Measurements from ENCODE around the gene OR2D3. TPM values are rescaled to one million over a fixed set of nuclear protein-coding genes. Genes with fewer than 3 reads are reported as not detected.
"Not testable (repeated sequence)": the region's sequence is repeated elsewhere in the genome, so short reads cannot be mapped to it uniquely, and the experiment has no call there.

The OR2D3 gene
- total RNA-seq, 1 donor from 2014 or later: not detected

DNA sequence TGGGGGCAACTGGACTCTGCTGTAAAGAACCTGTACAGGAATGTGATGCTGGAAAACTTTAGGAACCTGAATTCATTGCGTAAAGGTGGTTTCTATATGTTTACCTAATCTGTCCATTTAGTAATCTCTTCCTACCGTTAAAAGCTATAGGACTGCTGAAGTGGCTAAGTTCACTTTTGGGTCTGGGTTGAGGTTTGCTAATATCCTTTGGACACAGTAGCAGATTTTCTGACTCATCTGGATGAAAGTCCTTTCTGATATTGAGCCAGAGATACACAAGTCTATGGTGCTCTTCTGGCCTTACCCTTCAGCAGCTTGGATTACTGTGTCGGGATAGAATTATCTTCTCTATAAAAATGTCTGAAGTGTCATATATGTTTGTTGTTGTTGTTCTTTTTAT is 22.3 kb downstream of the OR2D3 start:
- no peaks in the 10 kb centered on the region for H3K4me1 Mint-ChIP-seq
- DNase-seq (no peak), ATAC-seq (ENCODE audit: low read depth) (no peak)
- H3K27ac Mint-ChIP-seq: no peak overlapping the region
- peaks cover 3% of the 10 kb centered on the region for H3K36me3 Mint-ChIP-seq (ENCODE audit: low read depth)
- intact Hi-C loops (cut with micrococcal nuclease): no loop called here
- H3K9me3 Mint-ChIP-seq: no peaks in the 10 kb centered on the region
- H3K4me3 Mint-ChIP-seq: no peak overlapping the region
- H3K27me3 Mint-ChIP-seq: no peaks in the 10 kb centered on the region
- POLR2A ChIA-PET: no interaction called here
- TF ChIP-seq, protein P1, sequence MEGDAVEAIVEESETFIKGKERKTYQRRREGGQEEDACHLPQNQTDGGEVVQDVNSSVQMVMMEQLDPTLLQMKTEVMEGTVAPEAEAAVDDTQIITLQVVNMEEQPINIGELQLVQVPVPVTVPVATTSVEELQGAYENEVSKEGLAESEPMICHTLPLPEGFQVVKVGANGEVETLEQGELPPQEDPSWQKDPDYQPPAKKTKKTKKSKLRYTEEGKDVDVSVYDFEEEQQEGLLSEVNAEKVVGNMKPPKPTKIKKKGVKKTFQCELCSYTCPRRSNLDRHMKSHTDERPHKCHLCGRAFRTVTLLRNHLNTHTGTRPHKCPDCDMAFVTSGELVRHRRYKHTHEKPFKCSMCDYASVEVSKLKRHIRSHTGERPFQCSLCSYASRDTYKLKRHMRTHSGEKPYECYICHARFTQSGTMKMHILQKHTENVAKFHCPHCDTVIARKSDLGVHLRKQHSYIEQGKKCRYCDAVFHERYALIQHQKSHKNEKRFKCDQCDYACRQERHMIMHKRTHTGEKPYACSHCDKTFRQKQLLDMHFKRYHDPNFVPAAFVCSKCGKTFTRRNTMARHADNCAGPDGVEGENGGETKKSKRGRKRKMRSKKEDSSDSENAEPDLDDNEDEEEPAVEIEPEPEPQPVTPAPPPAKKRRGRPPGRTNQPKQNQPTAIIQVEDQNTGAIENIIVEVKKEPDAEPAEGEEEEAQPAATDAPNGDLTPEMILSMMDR (IDR thresholded peaks at IDR 0.05): no peak
- CTCF ChIA-PET: no interaction called here

DNA sequence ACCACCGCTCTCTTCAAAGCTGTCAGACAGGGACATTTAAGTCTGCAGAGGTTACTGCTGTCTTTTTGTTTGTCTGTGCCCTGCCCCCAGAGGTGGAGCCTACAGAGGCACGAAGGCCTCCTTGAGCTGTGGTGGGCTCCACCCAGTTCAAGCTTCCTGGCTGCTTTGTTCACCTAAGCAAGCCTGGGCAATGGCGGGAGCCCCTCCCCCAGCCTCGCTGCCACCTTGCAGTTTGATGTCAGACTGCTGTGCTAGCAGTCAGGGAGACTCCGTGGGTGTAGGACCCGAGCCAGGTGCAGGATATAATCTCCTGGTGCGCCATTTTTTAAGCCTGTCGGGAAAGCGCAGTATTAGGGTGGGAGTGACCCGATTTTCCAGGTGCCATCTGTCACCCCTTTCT is 33.4 kb downstream of the OR2D3 start:
- not testable (repeated sequence) for H3K27me3 Mint-ChIP-seq

DNA sequence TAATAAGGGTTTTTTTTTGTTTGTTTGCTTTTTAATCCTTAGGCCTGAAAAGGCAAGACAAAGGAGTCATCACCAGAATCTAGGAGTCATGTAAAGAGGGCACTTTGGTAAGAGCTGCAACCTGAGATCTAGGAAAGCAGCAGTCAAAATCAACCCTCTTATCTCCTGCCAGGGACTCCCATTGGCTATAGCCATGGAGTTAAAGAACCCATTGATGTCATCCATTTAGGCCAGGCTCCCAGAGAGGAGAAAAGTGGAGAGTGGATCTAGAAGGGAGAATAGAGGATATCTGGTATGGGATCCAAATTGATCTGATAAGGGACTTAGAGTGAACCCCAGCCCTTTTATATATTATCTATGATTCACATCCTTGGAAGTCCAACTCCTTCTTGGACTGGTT is 41.3 kb downstream of the OR2D3 start:
- DNase-seq (no peak), ATAC-seq (ENCODE audit: low read depth) (no peak)
- intact Hi-C loops (cut with micrococcal nuclease): no loop called here
- Mint-ChIP-seq H3K36me3 (ENCODE audit: low read depth) (peaks cover 2% of the 10 kb centered on the region), H3K4me3 (no peak overlapping the region), H3K27ac (no peak overlapping the region), H3K4me1 (no peaks in the 10 kb centered on the region), H3K9me3 (no peaks in the 10 kb centered on the region), H3K27me3 (no peaks in the 10 kb centered on the region)
- TF ChIP-seq, protein P1 (IDR thresholded peaks at IDR 0.05): no peak
- POLR2A ChIA-PET: no interaction called here
- CTCF ChIA-PET: no interaction called here

More for the DNA sequence above, 33.4 kb downstream of the OR2D3 start:
- H3K4me1 Mint-ChIP-seq; H3K9me3 Mint-ChIP-seq; DNase-seq; H3K4me3 Mint-ChIP-seq; H3K27ac Mint-ChIP-seq; intact Hi-C loops (cut with micrococcal nuclease); CTCF ChIA-PET; POLR2A ChIA-PET; ATAC-seq (ENCODE audit: low read depth): not testable (repeated sequence)
- H3K36me3 Mint-ChIP-seq (ENCODE audit: low read depth): peaks cover 16% of the 10 kb centered on the region

DNA sequence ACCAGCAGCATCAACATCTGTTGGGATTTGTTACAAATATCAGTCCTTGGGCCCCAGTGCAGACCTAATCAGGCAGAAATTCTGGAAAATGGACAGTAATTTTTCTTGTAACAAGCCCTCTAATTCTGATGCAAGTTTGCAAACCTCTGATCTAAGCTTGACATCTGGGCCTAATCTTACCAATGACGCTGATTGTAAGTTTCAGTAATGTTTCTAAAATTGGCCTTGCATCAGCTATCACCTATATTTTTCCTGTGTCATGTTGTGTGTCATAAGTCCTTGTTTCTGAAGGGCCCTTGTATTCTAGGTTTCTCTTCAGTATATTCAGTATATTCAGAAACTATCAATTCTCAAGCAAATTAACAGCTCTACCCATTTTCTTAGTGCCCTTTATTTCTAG is 41.9 kb downstream of the OR2D3 start:
- CTCF ChIA-PET: no interaction called here

DNA sequence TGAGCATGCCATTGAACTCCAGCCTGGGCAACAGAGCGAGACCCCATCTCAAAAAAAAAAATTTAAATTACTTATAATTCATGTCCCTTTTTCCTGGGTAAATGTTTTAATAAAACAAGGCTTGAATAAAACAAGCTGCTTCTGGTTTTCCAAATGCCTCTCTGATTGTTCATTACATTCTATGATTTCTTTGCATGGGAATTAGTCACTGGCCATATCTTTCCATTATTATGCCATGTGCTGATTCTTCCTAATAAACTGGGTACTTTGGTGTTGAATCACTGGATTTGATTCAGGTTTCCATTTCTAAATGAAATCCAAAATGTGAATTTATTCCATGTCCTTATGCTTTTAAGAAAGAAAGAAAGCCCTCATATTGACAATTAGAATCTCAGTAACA is 48.0 kb downstream of the OR2D3 start:
- ChIA-PET POLR2A (no interaction called here), CTCF (no interaction called here)
- H3K4me1 Mint-ChIP-seq: no peaks in the 10 kb centered on the region
- DNase-seq (no peak), ATAC-seq (ENCODE audit: low read depth) (no peak)
- H3K27ac Mint-ChIP-seq: no peak overlapping the region
- no peaks in the 10 kb centered on the region for H3K27me3 Mint-ChIP-seq
- TF ChIP-seq, protein P1 (IDR thresholded peaks at IDR 0.05): no peak
- no peaks in the 10 kb centered on the region for H3K9me3 Mint-ChIP-seq
- H3K4me3 Mint-ChIP-seq: no peak overlapping the region
- intact Hi-C loops (cut with micrococcal nuclease): no loop called here
- H3K36me3 Mint-ChIP-seq (ENCODE audit: low read depth): no peaks in the 10 kb centered on the region

More for the DNA sequence above, 41.9 kb downstream of the OR2D3 start:
- intact Hi-C loops (cut with micrococcal nuclease): no loop called here
- POLR2A ChIA-PET: no interaction called here
- H3K27ac Mint-ChIP-seq: no peak overlapping the region
- H3K4me3 Mint-ChIP-seq: no peak overlapping the region
- H3K27me3 Mint-ChIP-seq: no peaks in the 10 kb centered on the region
- H3K36me3 Mint-ChIP-seq (ENCODE audit: low read depth): no peaks in the 10 kb centered on the region
- H3K9me3 Mint-ChIP-seq: no peaks in the 10 kb centered on the region
- TF ChIP-seq, protein P1 (IDR thresholded peaks at IDR 0.05): no peak
- H3K4me1 Mint-ChIP-seq: no peaks in the 10 kb centered on the region
- no peak for ATAC-seq (ENCODE audit: low read depth)
- no peak for DNase-seq

DNA sequence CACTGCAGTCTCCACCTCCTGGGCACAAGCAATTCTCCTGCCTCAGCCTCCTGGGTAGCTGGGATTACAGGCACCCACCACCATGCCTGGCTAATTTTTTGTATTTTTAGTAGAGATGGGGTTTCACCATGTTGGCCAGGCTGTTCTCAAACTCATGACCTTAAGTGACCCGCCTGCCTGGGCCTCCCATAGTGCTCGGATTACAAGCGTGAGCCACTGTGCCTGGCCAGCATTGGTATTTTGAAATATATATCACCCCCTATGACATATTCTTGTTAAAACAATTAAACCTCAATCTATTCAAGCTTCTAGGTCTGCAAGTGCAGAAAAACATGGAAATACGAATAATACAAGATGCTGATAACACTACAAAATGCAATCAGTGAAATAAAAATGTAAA is 49.1 kb downstream of the OR2D3 start:
- POLR2A ChIA-PET; DNase-seq; H3K27ac Mint-ChIP-seq; H3K9me3 Mint-ChIP-seq; CTCF ChIA-PET; H3K36me3 Mint-ChIP-seq (ENCODE audit: low read depth); H3K4me3 Mint-ChIP-seq; intact Hi-C loops (cut with micrococcal nuclease); H3K27me3 Mint-ChIP-seq; H3K4me1 Mint-ChIP-seq; ATAC-seq (ENCODE audit: low read depth): not testable (repeated sequence)

Other genes starting within 250 kb of the OR2D3 start
- 34.1 and 34.2 TPM in 2 replicates for gene MRPL17, start 237.7 kb upstream of the OR2D3 start, total RNA-seq
- gene OR2AG2, start 149.0 kb upstream of the OR2D3 start, total RNA-seq: 0.07 TPM in 1 of 2 replicates, not detected in the other
- gene OR2AG1, start 138.0 kb upstream of the OR2D3 start, total RNA-seq: not detected in 2 replicates
- 0.18 and 0.20 TPM in 2 replicates for gene OR6A2, start 121.3 kb upstream of the OR2D3 start, total RNA-seq
- gene OR10A5, start 75.3 kb upstream of the OR2D3 start, total RNA-seq: not detected in 2 replicates
- not detected in 2 replicates for gene OR10A2, start 57.9 kb upstream of the OR2D3 start, total RNA-seq
- not detected in 2 replicates for gene OR10A4, start 44.4 kb upstream of the OR2D3 start, total RNA-seq
- gene OR2D2, start 28.5 kb upstream of the OR2D3 start, total RNA-seq: not detected in 2 replicates
- gene ZNF215, start 5.4 kb downstream of the OR2D3 start, total RNA-seq: 5.3 and 5.4 TPM in 2 replicates
- gene ZNF214, start 99.3 kb downstream of the OR2D3 start, total RNA-seq: not detected in 2 replicates
- gene NLRP14, start 99.5 kb downstream of the OR2D3 start, total RNA-seq: 0.11 and 0.12 TPM in 2 replicates
- gene RBMXL2, start 168.0 kb downstream of the OR2D3 start, total RNA-seq: not detected in 2 replicates

All from activated B cell treated with CpG ODN at 0.5 μM for 24 hours (primary cell).